GM23338 (cell line): Measurements from ENCODE around the gene EIF4A2. TPM values are rescaled to one million over a fixed set of nuclear protein-coding genes. Genes with fewer than 3 reads are reported as not detected.
A peak's percentile ranks its signal among the peaks of the same experiment; 100 is the strongest.

ENCODE experiments used
- ATAC-seq: fragments of 200-7000 bp; cut with Tn5 transposase; 3 replicates; pipeline ENCODE4 v1.9.1; 2020
- DNase-seq: peaks from one replicate; pipeline ENCODE4 v3.0.0-alpha.2; 2015; ENCODE audit warnings: low spot score
- H2AFZ ChIP-seq: fragments of 200-600 bp; sonication (generic); 2 replicates; pipeline ENCODE4 v1.8.0; 2016; ENCODE audit warnings: antibody characterized with exemption, mild to moderate bottlenecking, moderate library complexity
- H3F3A ChIP-seq: fragments of 200-600 bp; sonication (generic); replicated peaks from 2 replicates; pipeline ENCODE4 v1.8.0; 2017; ENCODE audit warnings: antibody characterized with exemption, mixed run types, low read depth
- H3K27ac ChIP-seq: fragments of 200-600 bp; sonication (generic); 2 replicates; pipeline ENCODE4 v1.6.1; 2016; ENCODE audit warnings: low read depth
- H3K27me3 ChIP-seq: fragments of 200-600 bp; sonication (generic); 2 replicates; pipeline ENCODE4 v1.8.0; 2016; ENCODE audit warnings: mild to moderate bottlenecking, mixed run types, moderate library complexity; ENCODE audit not compliant: insufficient read depth
- H3K36me3 ChIP-seq: fragments of 200-600 bp; sonication (generic); 2 replicates; pipeline ENCODE4 v1.8.0; 2016; ENCODE audit warnings: mild to moderate bottlenecking; ENCODE audit not compliant: insufficient read depth
- H3K4me1 ChIP-seq: fragments of 200-600 bp; sonication (generic); 2 replicates; pipeline ENCODE4 v1.8.0; 2016; ENCODE audit warnings: mild to moderate bottlenecking, moderate library complexity; ENCODE audit not compliant: insufficient read depth
- H3K4me2 ChIP-seq: fragments of 200-600 bp; sonication (generic); 2 replicates; pipeline ENCODE4 v1.7.1; 2017; ENCODE audit warnings: mixed run types
- H3K4me3 ChIP-seq: fragments of 200-600 bp; sonication (generic); 2 replicates; pipeline ENCODE4 v1.6.1; 2016; ENCODE audit warnings: mixed run types
- H3K79me2 ChIP-seq: fragments of 200-600 bp; sonication (generic); replicated peaks from 2 replicates; pipeline ENCODE4 v1.8.0; 2017; ENCODE audit warnings: mild to moderate bottlenecking; ENCODE audit not compliant: insufficient read depth
- H3K9me2 ChIP-seq: fragments of 200-600 bp; sonication (generic); 2 replicates; pipeline ENCODE4 v1.8.0; 2017; ENCODE audit not compliant: insufficient read depth
- H4K20me1 ChIP-seq: fragments of 200-600 bp; sonication (generic); replicated peaks from 2 replicates; pipeline ENCODE4 v1.8.0; 2017; ENCODE audit warnings: mild to moderate bottlenecking; ENCODE audit not compliant: insufficient read depth
- H3K27ac Mint-ChIP-seq: 2 replicates; pipeline ENCODE4 v1.8.0; 2020; ENCODE audit warnings: inconsistent platforms, mild to moderate bottlenecking, moderate library complexity, mixed read lengths
- H3K27me3 Mint-ChIP-seq: 3 replicates; pipeline ENCODE4 v1.8.0; 2022; ENCODE audit warnings: low read depth, mild to moderate bottlenecking, moderate library complexity, mixed read lengths, inconsistent platforms; ENCODE audit not compliant: insufficient read depth, poor library complexity
- H3K36me3 Mint-ChIP-seq: 3 replicates; pipeline ENCODE4 v1.8.0; 2021; ENCODE audit warnings: low read depth, mild to moderate bottlenecking, inconsistent platforms, moderate library complexity, mixed read lengths
- H3K4me1 Mint-ChIP-seq: 3 replicates; pipeline ENCODE4 v1.8.0; 2020; ENCODE audit warnings: mild to moderate bottlenecking, inconsistent platforms, mixed read lengths
- H3K4me3 Mint-ChIP-seq: 3 replicates; pipeline ENCODE4 v1.8.0; 2021; ENCODE audit warnings: moderate library complexity, mild to moderate bottlenecking, inconsistent platforms, mixed read lengths
- H3K9me3 Mint-ChIP-seq: 3 replicates; pipeline ENCODE4 v1.8.0; 2020; ENCODE audit warnings: moderate library complexity, mild to moderate bottlenecking, inconsistent platforms, mixed read lengths
- CTCF ChIP-seq, 2 experiments: fragments of 200-600 bp in 1 of 2; sonication (generic) in 1 of 2; conservative IDR thresholded peaks; 2 replicates each; pipeline versions ENCODE4 v1.5.1 to v1.6.1; 2016 to 2017; ENCODE audit warnings: antibody characterized with exemption in 2 of 2, low read depth in 2 of 2, mild to moderate bottlenecking in 2 of 2, moderate library complexity in 1 of 2
- ETS1 ChIP-seq: IDR thresholded peaks from 2 replicates; pipeline ENCODE4 v1.6.1; 2016; ENCODE audit warnings: antibody characterized with exemption
- POLR2AphosphoS5 ChIP-seq: IDR thresholded peaks from 2 replicates; pipeline ENCODE4 v1.6.1; 2016; ENCODE audit warnings: antibody characterized with exemption, low read depth
- STAT1 ChIP-seq: IDR thresholded peaks from one replicate; pipeline ENCODE4 v1.6.1; 2016; ENCODE audit warnings: antibody characterized with exemption; ENCODE audit not compliant: unreplicated experiment
- ZNF462 ChIP-seq: fragments of 250-450 bp; sonication (Bioruptor Pico); IDR thresholded peaks from 2 replicates; pipeline ENCODE4 v1.5.0; 2020; ENCODE audit warnings: mild to moderate bottlenecking, moderate library complexity
- polyA plus RNA-seq: library from polyadenylated mRNA; unstranded; fragments of >200 nt; fragmentation: Nextera tagmentation; extraction: Ambion mirVana; gene quantifications from 2 replicates; pipeline ENCODE4 v1.2.1, GENCODE V29; 2016
- total RNA-seq: library from RNA; depleted of rRNA; stranded (reverse); fragments of >200 nt; shearing (Covaris generic); gene quantifications from 2 replicates; pipeline ENCODE4 v1.2.3, GENCODE V29; 2014

The EIF4A2 gene
- total and polyA plus RNA-seq, 2 experiments from 2014 or later: 386 to 666 TPM

GRCh38 chr3:186743666-186744065 lies 39.7 kb upstream of the EIF4A2 start (continued):
- TF ChIP-seq ZNF462 (CRISPR knock-in tag) (no peak), POLR2AphosphoS5 (no peak), STAT1 (no peak), ETS1 (no peak)

GRCh38 chr3:186746008-186746407 lies 37.4 kb upstream of the EIF4A2 start:
- Histone ChIP-seq H3K4me1 (peaks cover 9% of the 10 kb centered on the region), H3K27me3 (no peaks in the 10 kb centered on the region), H4K20me1 (no peaks in the 10 kb centered on the region), H3K36me3 (no peaks in the 10 kb centered on the region), H3F3A (no peaks in the 10 kb centered on the region), H3K79me2 (no peaks in the 10 kb centered on the region), H3K9me2 (peaks cover 4% of the 10 kb centered on the region; the same call in 1 of the 2 replicates), H3K4me3 (no peak overlapping the region), H3K4me2 (no peak overlapping the region; the same call in 1 of the 2 replicates), H2AFZ (0 out of 2 replicates have a peak overlapping the region, but pooled peaks have one; percentile 0), H3K27ac (peak overlapping the region; percentile 18; the same call in 1 of the 2 replicates)
- peaks cover 11% of the 10 kb centered on the region for H3K4me1 Mint-ChIP-seq
- peaks cover 3% of the 10 kb centered on the region for H3K27me3 Mint-ChIP-seq
- H3K36me3 Mint-ChIP-seq: no peaks in the 10 kb centered on the region
- H3K9me3 Mint-ChIP-seq: no peaks in the 10 kb centered on the region
- no peak overlapping the region for H3K4me3 Mint-ChIP-seq
- DNase-seq (peak; percentile 88), ATAC-seq (peak; percentile 95)
- H3K27ac Mint-ChIP-seq: peak overlapping the region; percentile 71; the same call in 1 of the 2 replicates
- TF ChIP-seq ZNF462 (CRISPR knock-in tag) (peak; percentile 10; the same call in 1 of the 2 replicates), CTCF (conservative IDR thresholded peaks at IDR 0.05; ENCODE audit: low read depth in 2 of 2) (no peak)
